GM12878 (cell line): ENCODE data around the gene PROCA1. TPM values are rescaled to one million over a fixed set of nuclear protein-coding genes. Genes with fewer than 3 reads are reported as not detected.
"Not testable (repeated sequence)": the region's sequence is repeated elsewhere in the genome, so short reads cannot be mapped to it uniquely, and the experiment has no call there.

Source experiments
- ATAC-seq: fragments of 200-7000 bp; cut with Tn5 transposase; 3 replicates; pipeline ENCODE4 v1.9.1; 2020; ENCODE audit warnings: mild to moderate bottlenecking, moderate library complexity
- BruUV-seq: library from RNA; stranded (reverse); fragments of 400-500 nt; replicated peaks from 2 replicates; lab custom pipeline; 2021; lab: Mats Ljungman, UMichigan
- CTCF ChIA-PET: fragments of 300-600 bp; sonication (Branson Sonifier 250); formaldehyde crosslinking; extraction: SDS; loops from one replicate; lab custom pipeline; 2021; ENCODE audit warnings: inconsistent platforms; lab: Yijun Ruan, JAX
- POLR2A ChIA-PET: fragments of 350-600 bp; formaldehyde crosslinking; extraction: SDS; loops from one replicate; lab custom pipeline; 2021; ENCODE audit warnings: inconsistent platforms; lab: Charles Lee
- RAD21 ChIA-PET: fragments of 300-600 bp; sonication (Branson Sonifier 250); formaldehyde crosslinking; loops from one replicate; lab custom pipeline; 2023; ENCODE audit warnings: antibody characterized with exemption; ENCODE audit not compliant: unreplicated experiment; lab: Charles Lee
- SMC1A ChIA-PET: fragments of 300-600 bp; sonication (Branson Sonifier 250); formaldehyde crosslinking; loops from one replicate; lab custom pipeline; 2023; ENCODE audit not compliant: unreplicated experiment, uncharacterized antibody; lab: Charles Lee
- DNase-seq: peaks from one replicate; pipeline ENCODE4 v3.0.0-alpha.2; 2011; ENCODE audit warnings: low read depth, low spot score
- FAIRE-seq: peaks from 3 replicates; lab custom pipeline; 2011; peaks lifted over from hg19 to GRCh38; lab: Jason Lieb, UNC
- H2AFZ ChIP-seq: 2 replicates; pipeline ENCODE4 v1.6.0; 2011; ENCODE audit warnings: low read depth, low read length, control low read depth; ENCODE audit not compliant: control insufficient read depth
- H3K27ac ChIP-seq: 2 replicates; pipeline ENCODE4 v1.5.1; 2011; ENCODE audit warnings: control low read depth; ENCODE audit not compliant: control insufficient read depth, insufficient read depth
- H3K27me3 ChIP-seq, 2 experiments: replicated peaks in 1 of 2; 2 replicates each; pipeline versions ENCODE4 v1.6.0 to v1.6.1; 2011; ENCODE audit warnings: low read length in 1 of 2; ENCODE audit not compliant: control insufficient read depth in 2 of 2, insufficient read depth in 2 of 2
- H3K36me3 ChIP-seq, 2 experiments: 2 replicates each; pipeline ENCODE4 v1.5.1; 2011; ENCODE audit warnings: low read length in 1 of 2; ENCODE audit not compliant: control insufficient read depth in 2 of 2, insufficient read depth in 2 of 2
- H3K4me1 ChIP-seq: 2 replicates; pipeline ENCODE4 v1.6.1; 2011; ENCODE audit warnings: mild to moderate bottlenecking, low read length, moderate library complexity, mixed read lengths; ENCODE audit not compliant: control insufficient read depth, insufficient read depth
- H3K4me2 ChIP-seq: 2 replicates; pipeline ENCODE4 v1.6.0; 2011; ENCODE audit warnings: control low read depth; ENCODE audit not compliant: control insufficient read depth, insufficient read depth
- H3K4me3 ChIP-seq: fragments of 200-600 bp; sonication (generic); 2 replicates; pipeline ENCODE4 v1.5.1; 2016
- H3K79me2 ChIP-seq: 2 replicates; pipeline ENCODE4 v1.6.0; 2011; ENCODE audit warnings: low read length; ENCODE audit not compliant: control insufficient read depth, insufficient read depth
- H3K9ac ChIP-seq: 2 replicates; pipeline ENCODE4 v1.8.0; 2011; ENCODE audit warnings: low read length, control low read depth, mixed read lengths; ENCODE audit not compliant: control insufficient read depth, insufficient read depth
- H3K9me3 ChIP-seq: replicated peaks from 3 replicates; pipeline ENCODE4 v1.5.1; 2011; ENCODE audit warnings: mild to moderate bottlenecking, low read length; ENCODE audit not compliant: control insufficient read depth, insufficient read depth
- H4K20me1 ChIP-seq: 2 replicates; pipeline ENCODE4 v1.6.0; 2011; ENCODE audit not compliant: control insufficient read depth, insufficient read depth
- POLR2A ChIP-seq: IDR thresholded peaks from 2 replicates; pipeline ENCODE4 v1.6.1; 2011; ENCODE audit warnings: low read depth, mild to moderate bottlenecking, low read length
- POLR2AphosphoS5 ChIP-seq: IDR thresholded peaks from 2 replicates; pipeline ENCODE4 v1.6.1; 2011; ENCODE audit warnings: mild to moderate bottlenecking, low read length, inconsistent platforms
- WGBS: methylation state at CpG from one replicate; pipeline ENCODE4 v1.1.6; 2016; ENCODE audit warnings: low lambda C conversion rate; ENCODE audit not compliant: insufficient replicate concordance, insufficient coverage; ENCODE audit errors: missing lambda C conversion rate; 5-methylcytosine and 5-hydroxymethylcytosine counted together
- in situ Hi-C: fragments of 300-500 bp; cut with MboI; formaldehyde crosslinking; loops from 9 replicates; pipeline ENCODE4 v1.14.3; 2018; ENCODE audit warnings: mixed read lengths
- intact Hi-C: fragments of 100-400 bp; cut with micrococcal nuclease; formaldehyde crosslinking; loops from one replicate; pipeline ENCODE4 v1.14.2; 2022; ENCODE audit not compliant: unreplicated experiment
- polyA plus RNA-seq, 11 experiments: library from polyadenylated mRNA; depleted of rRNA in 4 of 11; unstranded in 6 of 11; stranded (reverse) in 5 of 11; fragments of >200 nt; fragmentation: Nextera tagmentation in 4 of 11; fragmentation: Illumina TruSeq in 1 of 11; extraction: Ambion mirVana in 4 of 11; extraction: Trizol in 1 of 11; gene quantifications; 1 replicate in 1 of 11; 2 replicates in 10 of 11; pipeline versions ENCODE4 v1.2.1 to v1.2.3, GENCODE V29; 2011 to 2016; ENCODE audit warnings: inconsistent platforms in 2 of 11, missing spikeins in 2 of 11, low read depth in 1 of 11
- total RNA-seq, 4 experiments: library from RNA; depleted of rRNA in 3 of 4; stranded (reverse); fragments of >200 nt in 3 of 4; fragmentation: Illumina TruSeq in 1 of 4; extraction: Trizol in 1 of 4; gene quantifications; 2 replicates each; pipeline versions ENCODE4 v1.2.1 to v1.2.3, GENCODE V29; 2013 to 2021

Gene PROCA1
- total and polyA plus RNA-seq, 10 of the 15 experiments (the other 5 are each of a cell fraction or from before 2014, with no cell fraction given) = 0.35 to 4.8 (median 1.4) TPM

DNA sequence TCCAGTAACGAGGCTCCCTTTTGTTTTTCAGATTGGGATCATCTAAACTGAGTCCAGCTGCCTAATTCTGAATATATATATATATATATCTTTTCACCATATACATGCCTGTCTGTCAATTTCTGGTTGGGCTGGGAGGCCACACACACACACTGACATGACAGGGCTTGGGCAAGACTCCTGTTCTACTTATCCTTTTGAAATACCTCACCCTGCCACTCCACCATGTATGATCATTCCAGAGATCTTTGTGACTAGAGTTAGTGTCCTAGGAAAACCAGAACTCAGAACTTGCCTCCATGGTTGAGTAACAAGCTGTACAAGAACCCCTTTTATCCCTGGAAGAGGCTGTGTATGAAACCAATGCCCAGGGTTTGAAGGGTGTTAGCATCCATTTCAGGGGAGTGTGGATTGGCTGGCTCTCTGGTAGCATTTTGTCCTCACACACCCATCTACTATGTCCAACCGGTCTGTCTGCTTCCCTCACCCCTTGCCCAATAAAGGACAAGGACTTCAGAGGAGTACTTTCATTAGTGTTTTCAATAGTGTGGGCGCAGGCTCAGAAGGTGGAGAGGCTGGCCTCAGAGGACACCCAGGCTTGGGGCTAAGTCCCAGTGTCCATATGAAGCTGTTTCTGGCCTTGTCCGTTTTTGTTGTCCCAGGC lies 12.3 kb upstream of the PROCA1 start:
- 0 out of 2 replicates have a peak overlapping the region, but pooled peaks have one; percentile 4 for H3K27ac ChIP-seq
- H3K4me1 ChIP-seq = peaks cover 19% of the 10 kb centered on the region
- SMC1A ChIA-PET = interaction anchor here (1.4 to 11.3 kb wide), 2 partner anchors 12 to 21 kb away, joined by 3 to 326 read pairs; partner anchors contain the start of genes PROCA1 and TRAF4
- H3K9ac ChIP-seq, H4K20me1 ChIP-seq, ATAC-seq, DNase-seq, BruUV-seq, H3K9me3 ChIP-seq, FAIRE-seq, in situ Hi-C loops, H2AFZ ChIP-seq, H3K27me3 ChIP-seq: not testable (repeated sequence)
- H3K36me3 ChIP-seq = peaks cover 12 to 20% of the 10 kb centered on the region in 2 experiments; a peak in 3 of 4 replicates
- peaks cover 45% of the 10 kb centered on the region for H3K79me2 ChIP-seq
- POLR2A ChIA-PET = interaction anchor here (0.6 to 17.2 kb wide), 3 partner anchors 15 to 49 kb away, joined by 3 to 485 read pairs (median 6); partner anchors contain the start of gene TRAF4
- 0 out of 2 replicates have a peak overlapping the region, but pooled peaks have one; percentile 25 for H3K4me3 ChIP-seq
- intact Hi-C loops = loop anchor here (10.0 kb wide), 1 partner anchor 391 kb away; no protein-coding TSS in a partner anchor
- TF ChIP-seq POLR2AphosphoS5 (peak; percentile 8; the same call in 1 of the 2 replicates), POLR2A (peak; percentile 48; the same call in 1 of the 2 replicates)
- CTCF ChIA-PET = interaction anchor here (1.0 to 12.6 kb wide), 3 partner anchors 25 to 178 kb away, joined by 3 to 394 read pairs (median 147); no protein-coding TSS in a partner anchor
- RAD21 ChIA-PET = interaction anchor here (1.4 to 6.8 kb wide), 3 partner anchors 12 to 39 kb away, joined by 5 to 375 read pairs (median 109); partner anchors contain the start of genes PROCA1 and TRAF4
- WGBS = 46% methylated on average over 4 of the region's 4 CpGs
- peak overlapping the region; percentile 82; the same call in 1 of the 2 replicates for H3K4me2 ChIP-seq
